Neural cell (in vitro differentiated cells): Measurements from ENCODE around the gene ALG6.

Experiments
- EP300 ChIP-seq: fragments of 450-650 bp; conservative IDR thresholded peaks from 2 replicates; pipeline ENCODE4 v1.6.1; 2014; ENCODE audit warnings: antibody characterized with exemption, mild to moderate bottlenecking, moderate library complexity; ENCODE audit not compliant: poor library complexity, severe bottlenecking
- POLR2AphosphoS5 ChIP-seq: IDR thresholded peaks from 2 replicates; pipeline ENCODE4 v1.6.1; 2012
- SMC3 ChIP-seq: fragments of 450-650 bp; conservative IDR thresholded peaks from 2 replicates; pipeline ENCODE4 v1.6.1; 2014; ENCODE audit warnings: antibody characterized with exemption, mild to moderate bottlenecking, moderate library complexity; ENCODE audit not compliant: poor library complexity
- TF ChIP-seq, protein P1 (sequence below): fragments of 450-650 bp; IDR thresholded peaks from 2 replicates; pipeline ENCODE4 v1.5.1; 2014; ENCODE audit warnings: antibody characterized with exemption, mild to moderate bottlenecking, moderate library complexity; ENCODE audit not compliant: poor library complexity, severe bottlenecking

DNA sequence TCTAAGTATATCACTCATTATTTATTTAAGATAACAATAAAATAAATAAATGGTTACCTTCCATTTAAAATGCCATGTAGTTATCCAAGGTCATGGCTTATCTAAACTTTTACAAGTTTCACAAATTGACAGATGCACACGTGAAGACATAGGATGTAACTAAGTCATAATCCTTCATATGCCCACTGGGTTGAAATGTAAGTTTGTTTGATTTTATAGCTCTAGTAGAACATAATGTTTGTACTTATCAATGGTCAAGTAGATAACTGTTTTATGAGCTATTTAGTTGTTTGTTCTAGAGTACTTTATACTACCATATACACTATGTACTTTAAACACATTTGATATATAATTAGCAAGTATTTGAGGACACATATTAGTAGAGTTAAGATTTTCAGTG is 112.6 kb downstream of the ALG6 start:
- TF ChIP-seq POLR2AphosphoS5 = no peak
- TF ChIP-seq SMC3 = no peak
- TF ChIP-seq, protein P1, sequence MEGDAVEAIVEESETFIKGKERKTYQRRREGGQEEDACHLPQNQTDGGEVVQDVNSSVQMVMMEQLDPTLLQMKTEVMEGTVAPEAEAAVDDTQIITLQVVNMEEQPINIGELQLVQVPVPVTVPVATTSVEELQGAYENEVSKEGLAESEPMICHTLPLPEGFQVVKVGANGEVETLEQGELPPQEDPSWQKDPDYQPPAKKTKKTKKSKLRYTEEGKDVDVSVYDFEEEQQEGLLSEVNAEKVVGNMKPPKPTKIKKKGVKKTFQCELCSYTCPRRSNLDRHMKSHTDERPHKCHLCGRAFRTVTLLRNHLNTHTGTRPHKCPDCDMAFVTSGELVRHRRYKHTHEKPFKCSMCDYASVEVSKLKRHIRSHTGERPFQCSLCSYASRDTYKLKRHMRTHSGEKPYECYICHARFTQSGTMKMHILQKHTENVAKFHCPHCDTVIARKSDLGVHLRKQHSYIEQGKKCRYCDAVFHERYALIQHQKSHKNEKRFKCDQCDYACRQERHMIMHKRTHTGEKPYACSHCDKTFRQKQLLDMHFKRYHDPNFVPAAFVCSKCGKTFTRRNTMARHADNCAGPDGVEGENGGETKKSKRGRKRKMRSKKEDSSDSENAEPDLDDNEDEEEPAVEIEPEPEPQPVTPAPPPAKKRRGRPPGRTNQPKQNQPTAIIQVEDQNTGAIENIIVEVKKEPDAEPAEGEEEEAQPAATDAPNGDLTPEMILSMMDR = no peak
- no peak for TF ChIP-seq EP300
